Adipocyte (in vitro differentiated cells): ENCODE measurements around the gene DICER1.

Source experiments
- DNase-seq: peaks from one replicate; pipeline ENCODE4 v3.0.0-alpha.2; 2015; ENCODE audit warnings: low read depth
- H3K27me3 ChIP-seq: replicated peaks from 2 replicates; pipeline ENCODE4 v1.7.0; 2013; ENCODE audit warnings: mild to moderate bottlenecking, low read length, moderate library complexity; ENCODE audit not compliant: control insufficient read depth, insufficient read depth
- H3K36me3 ChIP-seq: 2 replicates; pipeline ENCODE4 v1.7.0; 2013; ENCODE audit warnings: low read length, mild to moderate bottlenecking, moderate library complexity; ENCODE audit not compliant: control insufficient read depth, insufficient read depth, severe bottlenecking
- H3K4me1 ChIP-seq: 2 replicates; pipeline ENCODE4 v1.7.0; 2013; ENCODE audit warnings: mild to moderate bottlenecking, low read length, moderate library complexity; ENCODE audit not compliant: control insufficient read depth, insufficient read depth
- H3K4me3 ChIP-seq: 2 replicates; pipeline ENCODE4 v1.7.0; 2013; ENCODE audit warnings: mild to moderate bottlenecking, low read length, moderate library complexity
- H3K9ac ChIP-seq: 2 replicates; pipeline ENCODE4 v1.7.0; 2013; ENCODE audit warnings: mild to moderate bottlenecking, low read length, moderate library complexity
- H3K9me3 ChIP-seq: 2 replicates; pipeline ENCODE4 v1.7.0; 2013; ENCODE audit warnings: mild to moderate bottlenecking, low read length, moderate library complexity; ENCODE audit not compliant: control insufficient read depth

DICER1 gene

GRCh38 chr14:95073947-95074346 is 83.4 kb downstream of the DICER1 start:
- Histone ChIP-seq H3K4me3 (no peak overlapping the region), H3K27me3 (peaks cover 32% of the 10 kb centered on the region), H3K36me3 (no peaks in the 10 kb centered on the region), H3K4me1 (no peaks in the 10 kb centered on the region), H3K9me3 (peaks cover 8% of the 10 kb centered on the region), H3K9ac (no peak overlapping the region)
- no peak for DNase-seq

- no peak overlapping the region for H3K4me3 ChIP-seq
- no peak for DNase-seq
- H3K9ac ChIP-seq = no peak overlapping the region
- H3K9me3 ChIP-seq = peaks cover 8% of the 10 kb centered on the region
- no peaks in the 10 kb centered on the region for H3K4me1 ChIP-seq
- no peaks in the 10 kb centered on the region for H3K36me3 ChIP-seq
- peaks cover 37% of the 10 kb centered on the region for H3K27me3 ChIP-seq
Observed at GRCh38 chr14:95072310-95072905, 84.9 kb downstream of the DICER1 start.

- Histone ChIP-seq H3K9ac (no peak overlapping the region), H3K36me3 (no peaks in the 10 kb centered on the region), H3K27me3 (peaks cover 37% of the 10 kb centered on the region), H3K9me3 (peaks cover 8% of the 10 kb centered on the region), H3K4me1 (no peaks in the 10 kb centered on the region), H3K4me3 (no peak overlapping the region)
- DNase-seq = no peak
Observed at GRCh38 chr14:95071649-95072280, 85.6 kb downstream of the DICER1 start.

- peaks cover 31% of the 10 kb centered on the region for H3K27me3 ChIP-seq
- H3K4me1 ChIP-seq = no peaks in the 10 kb centered on the region
- H3K9ac ChIP-seq = no peak overlapping the region
- no peak overlapping the region for H3K4me3 ChIP-seq
- H3K9me3 ChIP-seq = peaks cover 8% of the 10 kb centered on the region
- DNase-seq = no peak
- no peaks in the 10 kb centered on the region for H3K36me3 ChIP-seq
Observed at GRCh38 chr14:95070748-95071435, 86.4 kb downstream of the DICER1 start.

GRCh38 chr14:95069547-95069946 is 87.8 kb downstream of the DICER1 start:
- DNase-seq = no peak
- Histone ChIP-seq H3K9ac (no peak overlapping the region), H3K9me3 (peaks cover 8% of the 10 kb centered on the region), H3K4me3 (no peak overlapping the region), H3K27me3 (peaks cover 19% of the 10 kb centered on the region), H3K36me3 (no peaks in the 10 kb centered on the region), H3K4me1 (no peaks in the 10 kb centered on the region)

- H3K36me3 ChIP-seq = no peaks in the 10 kb centered on the region
- no peak for DNase-seq
- H3K9ac ChIP-seq = no peak overlapping the region
- no peaks in the 10 kb centered on the region for H3K4me1 ChIP-seq
- no peak overlapping the region for H3K4me3 ChIP-seq
- peaks cover 15% of the 10 kb centered on the region for H3K27me3 ChIP-seq
- peaks cover 4% of the 10 kb centered on the region for H3K9me3 ChIP-seq
Observed at GRCh38 chr14:95069018-95069417, 88.3 kb downstream of the DICER1 start.

GRCh38 chr14:95068521-95068920 is 88.8 kb downstream of the DICER1 start:
- H3K9me3 ChIP-seq = no peaks in the 10 kb centered on the region
- no peak overlapping the region for H3K9ac ChIP-seq
- no peak overlapping the region for H3K4me3 ChIP-seq
- H3K36me3 ChIP-seq = no peaks in the 10 kb centered on the region
- H3K27me3 ChIP-seq = peaks cover 15% of the 10 kb centered on the region
- no peaks in the 10 kb centered on the region for H3K4me1 ChIP-seq
- no peak for DNase-seq

GRCh38 chr14:95068080-95068479 is 89.2 kb downstream of the DICER1 start:
- no peak overlapping the region for H3K4me3 ChIP-seq
- no peak for DNase-seq
- H3K36me3 ChIP-seq = no peaks in the 10 kb centered on the region
- peaks cover 15% of the 10 kb centered on the region for H3K27me3 ChIP-seq
- no peaks in the 10 kb centered on the region for H3K9me3 ChIP-seq
- no peak overlapping the region for H3K9ac ChIP-seq
- H3K4me1 ChIP-seq = no peaks in the 10 kb centered on the region

- DNase-seq = no peak
Observed at GRCh38 chr14:95067526-95067925, 89.8 kb downstream of the DICER1 start.

GRCh38 chr14:95066427-95066986 is 90.8 kb downstream of the DICER1 start:
- no peak overlapping the region for H3K9ac ChIP-seq
- H3K4me3 ChIP-seq = no peak overlapping the region
- no peaks in the 10 kb centered on the region for H3K4me1 ChIP-seq
- no peak for DNase-seq
- H3K27me3 ChIP-seq = peaks cover 18% of the 10 kb centered on the region
- H3K36me3 ChIP-seq = no peaks in the 10 kb centered on the region
- no peaks in the 10 kb centered on the region for H3K9me3 ChIP-seq

More at GRCh38 chr14:95067526-95067925, 89.8 kb downstream of the DICER1 start:
- H3K4me3 ChIP-seq = no peak overlapping the region
- no peak overlapping the region for H3K9ac ChIP-seq
- peaks cover 15% of the 10 kb centered on the region for H3K27me3 ChIP-seq
- no peaks in the 10 kb centered on the region for H3K4me1 ChIP-seq
- no peaks in the 10 kb centered on the region for H3K36me3 ChIP-seq
- H3K9me3 ChIP-seq = no peaks in the 10 kb centered on the region

GRCh38 chr14:95065411-95065810 is 91.9 kb downstream of the DICER1 start:
- peaks cover 13% of the 10 kb centered on the region for H3K27me3 ChIP-seq
- H3K4me3 ChIP-seq = no peak overlapping the region
- H3K9ac ChIP-seq = no peak overlapping the region
- no peaks in the 10 kb centered on the region for H3K36me3 ChIP-seq
- DNase-seq = no peak
- no peaks in the 10 kb centered on the region for H3K4me1 ChIP-seq
- H3K9me3 ChIP-seq = no peaks in the 10 kb centered on the region
